IPS-18a (cell line): ENCODE results near the gene BTBD19.

Experiments
- H3K27ac ChIP-seq: one replicate; pipeline ENCODE4 v1.5.1; 2013; ENCODE audit warnings: low read length
- H3K27me3 ChIP-seq: one replicate; pipeline ENCODE4 v1.6.1; 2013; ENCODE audit warnings: mild to moderate bottlenecking, low read length; ENCODE audit not compliant: control insufficient read depth, insufficient read depth
- H3K36me3 ChIP-seq: one replicate; pipeline ENCODE4 v1.6.1; 2013; ENCODE audit warnings: low read depth, low read length; ENCODE audit not compliant: control insufficient read depth
- H3K4me1 ChIP-seq: one replicate; pipeline ENCODE4 v1.6.1; 2013; ENCODE audit warnings: low read depth, low read length; ENCODE audit not compliant: control insufficient read depth
- H3K4me3 ChIP-seq: one replicate; pipeline ENCODE4 v1.5.1; 2013; ENCODE audit warnings: low read length
- H3K9ac ChIP-seq: one replicate; pipeline ENCODE4 v1.6.1; 2013; ENCODE audit warnings: mild to moderate bottlenecking, low read length, moderate library complexity
- H3K9me3 ChIP-seq: one replicate; pipeline ENCODE4 v1.6.1; 2013; ENCODE audit warnings: low read depth, low read length; ENCODE audit not compliant: control insufficient read depth

BTBD19 gene

DNA sequence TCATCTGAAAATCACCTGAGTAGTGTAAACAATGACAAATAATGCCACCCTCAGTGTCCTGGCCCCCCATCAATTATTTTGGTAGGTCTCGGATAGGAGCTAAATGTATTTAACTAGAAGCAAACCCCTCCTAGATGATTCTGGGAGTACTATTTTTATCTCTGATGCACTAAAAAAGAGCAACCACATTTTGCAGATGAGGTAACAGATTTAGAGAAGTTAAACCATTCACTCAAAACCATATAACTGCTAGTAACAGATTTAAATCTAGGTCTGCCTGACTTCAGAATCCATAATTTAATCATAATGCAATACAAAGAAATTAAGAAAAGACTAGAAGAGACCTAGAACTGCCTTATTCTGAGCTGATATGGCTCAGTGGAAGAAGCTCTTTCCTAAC lies 52.0 kb downstream of the BTBD19 start:
- Histone ChIP-seq H3K27ac (no peak overlapping the region), H3K4me1 (no peaks in the 10 kb centered on the region), H3K9ac (no peak overlapping the region), H3K4me3 (no peak overlapping the region), H3K9me3 (no peaks in the 10 kb centered on the region), H3K36me3 (no peaks in the 10 kb centered on the region), H3K27me3 (no peaks in the 10 kb centered on the region)

DNA sequence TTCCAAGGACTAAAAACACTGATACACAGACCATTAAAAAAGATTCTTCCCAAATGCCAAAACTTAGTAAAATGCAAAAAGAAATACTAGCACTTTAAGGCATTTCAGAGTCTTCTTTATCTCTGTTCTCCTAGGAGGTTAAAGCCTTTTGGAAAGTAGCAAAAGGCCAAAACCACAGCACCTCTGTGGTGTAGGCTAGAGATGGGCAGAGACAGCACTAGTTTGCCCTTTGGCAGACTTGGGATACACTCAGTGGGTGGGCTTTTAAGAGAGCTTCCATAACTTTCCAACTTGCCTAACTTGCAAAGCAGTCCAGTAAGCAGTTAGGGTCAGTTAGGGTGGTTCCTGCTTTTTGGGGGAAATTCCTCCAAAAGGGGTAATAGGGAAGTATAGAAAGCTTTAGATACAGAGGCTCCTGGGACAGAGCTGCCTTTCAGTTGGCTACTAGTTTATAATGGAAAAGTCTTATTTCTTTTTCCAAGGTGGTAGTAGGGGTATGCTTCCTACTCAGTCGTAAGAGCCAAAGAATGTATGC lies 52.6 kb downstream of the BTBD19 start:
- Histone ChIP-seq H3K4me1 (no peaks in the 10 kb centered on the region), H3K9ac (no peak overlapping the region), H3K27ac (no peak overlapping the region), H3K4me3 (no peak overlapping the region), H3K9me3 (no peaks in the 10 kb centered on the region), H3K36me3 (no peaks in the 10 kb centered on the region), H3K27me3 (no peaks in the 10 kb centered on the region)

DNA sequence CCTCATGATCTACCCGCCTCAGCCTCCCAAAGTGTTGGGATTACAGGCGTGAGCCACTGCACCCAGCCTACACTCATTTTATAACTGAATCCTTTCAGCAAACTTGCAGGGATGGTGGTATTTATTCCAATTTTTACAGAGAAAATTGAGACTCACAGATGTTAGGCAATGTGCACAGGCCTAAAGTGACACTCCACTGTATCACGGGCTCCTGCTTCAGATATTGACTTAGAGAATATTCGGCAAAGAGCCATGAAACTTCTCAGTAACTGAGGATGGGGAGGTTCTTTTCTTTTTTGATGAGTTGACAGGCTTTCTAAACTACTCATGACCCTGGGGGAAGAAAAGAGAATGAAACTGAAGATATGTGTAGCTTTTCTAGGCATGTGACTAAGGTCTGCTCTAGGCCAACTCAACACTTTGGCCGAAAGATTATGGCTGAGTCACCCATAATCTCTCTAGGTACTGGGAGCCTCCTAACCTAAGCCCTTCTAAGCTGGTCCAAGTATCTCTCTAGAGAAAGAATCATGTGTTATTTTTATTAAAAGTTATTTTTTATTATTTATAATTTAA lies 54.6 kb downstream of the BTBD19 start:
- Histone ChIP-seq H3K36me3 (peaks cover 2% of the 10 kb centered on the region), H3K27me3 (no peaks in the 10 kb centered on the region), H3K9ac (no peak overlapping the region), H3K4me3 (no peak overlapping the region), H3K9me3 (no peaks in the 10 kb centered on the region), H3K27ac (no peak overlapping the region), H3K4me1 (no peaks in the 10 kb centered on the region)
